Central memory CD4-positive, alpha-beta T cell (primary cell): ENCODE measurements around the gene TRPC4AP.
"Not testable (repeated sequence)": the region's sequence is repeated elsewhere in the genome, so short reads cannot be mapped to it uniquely, and the experiment has no call there.

ENCODE experiments used
- DNase-seq: peaks from one replicate; pipeline ENCODE4 v3.0.0; 2022
- total RNA-seq, 3 experiments: gene quantifications; one replicate each; lab custom pipeline; 2026; lab: John Stamatoyannopoulos, UW

TRPC4AP gene
- 116 to 155 (median 125) reads per million in 3 experiments for total RNA-seq

- peak; percentile 87 for DNase-seq
These were observed at the start of gene TRPC4AP for GRCh38 chr20:35092524-35093266. TSS of gene TRPC4AP (minus strand) at chr20:35092807. CDS start at chr20:35092781, 26 bp downstream.

- no peak for DNase-seq
These were observed 43.4 kb upstream of the TRPC4AP start for GRCh38 chr20:35135867-35136586.

- no peak for DNase-seq
These were observed 42.3 kb upstream of the TRPC4AP start for GRCh38 chr20:35134880-35135279.

GRCh38 chr20:35134472-35134871 is 41.9 kb upstream of the TRPC4AP start:
- DNase-seq: no peak

- DNase-seq: no peak
These were observed 41.1 kb upstream of the TRPC4AP start for GRCh38 chr20:35133735-35134134.

- no peak for DNase-seq
These were observed 40.4 kb upstream of the TRPC4AP start for GRCh38 chr20:35133031-35133430.

GRCh38 chr20:35131934-35132333 is 39.3 kb upstream of the TRPC4AP start:
- DNase-seq: no peak

- DNase-seq: no peak
These were observed 37.1 kb upstream of the TRPC4AP start for GRCh38 chr20:35129647-35130069.

- no peak for DNase-seq
These were observed 33.1 kb upstream of the TRPC4AP start for GRCh38 chr20:35125753-35126152.

- DNase-seq: no peak
These were observed 30.3 kb upstream of the TRPC4AP start for GRCh38 chr20:35122756-35123405.

GRCh38 chr20:35121186-35121585 is 28.6 kb upstream of the TRPC4AP start:
- no peak for DNase-seq

GRCh38 chr20:35120012-35120701 is 27.6 kb upstream of the TRPC4AP start:
- DNase-seq: no peak

GRCh38 chr20:35117629-35118028 is 25.0 kb upstream of the TRPC4AP start:
- DNase-seq: no peak

GRCh38 chr20:35117196-35117595 is 24.6 kb upstream of the TRPC4AP start:
- DNase-seq: no peak

GRCh38 chr20:35116258-35116657 is 23.7 kb upstream of the TRPC4AP start:
- DNase-seq: no peak

- no peak for DNase-seq
These were observed 23.0 kb upstream of the TRPC4AP start for GRCh38 chr20:35115606-35116005.

GRCh38 chr20:35112276-35112675 is 19.7 kb upstream of the TRPC4AP start:
- not testable (repeated sequence) for DNase-seq

- no peak for DNase-seq
These were observed 18.7 kb upstream of the TRPC4AP start for GRCh38 chr20:35111141-35111888.

GRCh38 chr20:35108921-35109320 is 16.3 kb upstream of the TRPC4AP start:
- DNase-seq: no peak

- no peak for DNase-seq
These were observed 14.3 kb upstream of the TRPC4AP start for GRCh38 chr20:35106827-35107380.

- no peak for DNase-seq
These were observed 12.2 kb upstream of the TRPC4AP start for GRCh38 chr20:35104685-35105295.
